ENCODE data around the gene HINFP. TPM values are rescaled to one million over a fixed set of nuclear protein-coding genes. Genes with fewer than 3 reads are reported as not detected.
A peak's percentile ranks its signal among the peaks of the same experiment; 100 is the strongest.

Gene HINFP
- total RNA-seq, 1 experiment from 2014 or later: 38.1 TPM

- no peak for DNase-seq (ENCODE audit: low read depth, low spot score)
These were observed 27.2 kb upstream of the HINFP start for GRCh38 chr11:119093942-119094815.

More at GRCh38 chr11:119093942-119094815, 27.2 kb upstream of the HINFP start:
- RAD21 ChIA-PET (ENCODE audit: low non-redundant PET in 1 of 2, low total read pairs in 2 of 2, uncharacterized antibody in 2 of 2, unreplicated experiment in 2 of 2): interaction anchor here in 1 of 2 experiments (0.6 kb wide), 1 partner anchor 33 kb away, joined by 9 read pairs; no protein-coding TSS in a partner anchor
- peak overlapping the region; percentile 80 for H3K4me2 ChIP-seq (ENCODE audit: low read length)
- CTCF ChIA-PET: interaction anchor here (1.1 to 2.6 kb wide), 3 partner anchors 8 to 244 kb away, joined by 3 to 20 read pairs (median 4); partner anchors contain the start of gene HMBS
- peak overlapping the region; percentile 99 for H3K9ac ChIP-seq (ENCODE audit: low read length)
- no peak overlapping the region for H2AFZ ChIP-seq (ENCODE audit: low read depth, low read length, poor library complexity, severe bottlenecking)
- TF ChIP-seq ATF3 (IDR thresholded peaks at IDR 0.05) (no peak), ZFX (IDR thresholded peaks at IDR 0.05) (no peak; the same call in 1 of the 2 replicates), JUND (IDR thresholded peaks at IDR 0.05) (no peak), POLR2A (IDR thresholded peaks at IDR 0.05; ENCODE audit: borderline replicate concordance, extremely low read depth, insufficient read depth, insufficient read length) (peak; percentile 57), POLR2AphosphoS5 (IDR thresholded peaks at IDR 0.05; ENCODE audit: low read depth, low read length) (peak; percentile 49), EZH2phosphoT487 (IDR thresholded peaks at IDR 0.05; ENCODE audit: borderline replicate concordance) (no peak), YY1 (IDR thresholded peaks at IDR 0.05; ENCODE audit: extremely low read depth, insufficient replicate concordance, low read depth, low read length) (no peak), CBX3 (IDR thresholded peaks at IDR 0.05; ENCODE audit: low read depth) (no peak), TCF7L2 (IDR thresholded peaks at IDR 0.05; ENCODE audit: borderline replicate concordance, extremely low read depth, insufficient read depth, insufficient read length) (no peak), EGR1 (IDR thresholded peaks at IDR 0.05; ENCODE audit: low read depth) (no peak), ZNF274 (IDR thresholded peaks at IDR 0.05; ENCODE audit: low read depth, low read length) (no peak), SIN3A (IDR thresholded peaks at IDR 0.05; ENCODE audit: low read depth) (no peak)
- TF ChIP-seq, protein P1, sequence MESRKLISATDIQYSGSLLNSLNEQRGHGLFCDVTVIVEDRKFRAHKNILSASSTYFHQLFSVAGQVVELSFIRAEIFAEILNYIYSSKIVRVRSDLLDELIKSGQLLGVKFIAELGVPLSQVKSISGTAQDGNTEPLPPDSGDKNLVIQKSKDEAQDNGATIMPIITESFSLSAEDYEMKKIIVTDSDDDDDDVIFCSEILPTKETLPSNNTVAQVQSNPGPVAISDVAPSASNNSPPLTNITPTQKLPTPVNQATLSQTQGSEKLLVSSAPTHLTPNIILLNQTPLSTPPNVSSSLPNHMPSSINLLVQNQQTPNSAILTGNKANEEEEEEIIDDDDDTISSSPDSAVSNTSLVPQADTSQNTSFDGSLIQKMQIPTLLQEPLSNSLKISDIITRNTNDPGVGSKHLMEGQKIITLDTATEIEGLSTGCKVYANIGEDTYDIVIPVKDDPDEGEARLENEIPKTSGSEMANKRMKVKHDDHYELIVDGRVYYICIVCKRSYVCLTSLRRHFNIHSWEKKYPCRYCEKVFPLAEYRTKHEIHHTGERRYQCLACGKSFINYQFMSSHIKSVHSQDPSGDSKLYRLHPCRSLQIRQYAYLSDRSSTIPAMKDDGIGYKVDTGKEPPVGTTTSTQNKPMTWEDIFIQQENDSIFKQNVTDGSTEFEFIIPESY (IDR thresholded peaks at IDR 0.05; ENCODE audit: extremely low read depth, insufficient replicate concordance, low read length): no peak
- TF ChIP-seq, protein P2, sequence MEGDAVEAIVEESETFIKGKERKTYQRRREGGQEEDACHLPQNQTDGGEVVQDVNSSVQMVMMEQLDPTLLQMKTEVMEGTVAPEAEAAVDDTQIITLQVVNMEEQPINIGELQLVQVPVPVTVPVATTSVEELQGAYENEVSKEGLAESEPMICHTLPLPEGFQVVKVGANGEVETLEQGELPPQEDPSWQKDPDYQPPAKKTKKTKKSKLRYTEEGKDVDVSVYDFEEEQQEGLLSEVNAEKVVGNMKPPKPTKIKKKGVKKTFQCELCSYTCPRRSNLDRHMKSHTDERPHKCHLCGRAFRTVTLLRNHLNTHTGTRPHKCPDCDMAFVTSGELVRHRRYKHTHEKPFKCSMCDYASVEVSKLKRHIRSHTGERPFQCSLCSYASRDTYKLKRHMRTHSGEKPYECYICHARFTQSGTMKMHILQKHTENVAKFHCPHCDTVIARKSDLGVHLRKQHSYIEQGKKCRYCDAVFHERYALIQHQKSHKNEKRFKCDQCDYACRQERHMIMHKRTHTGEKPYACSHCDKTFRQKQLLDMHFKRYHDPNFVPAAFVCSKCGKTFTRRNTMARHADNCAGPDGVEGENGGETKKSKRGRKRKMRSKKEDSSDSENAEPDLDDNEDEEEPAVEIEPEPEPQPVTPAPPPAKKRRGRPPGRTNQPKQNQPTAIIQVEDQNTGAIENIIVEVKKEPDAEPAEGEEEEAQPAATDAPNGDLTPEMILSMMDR (IDR thresholded peaks at IDR 0.05 in 2 of 3, conservative IDR thresholded peaks at IDR 0.05 in 1 of 3; ENCODE audit: borderline replicate concordance in 1 of 3, insufficient read depth in 1 of 3, low read depth in 2 of 3, low read length in 2 of 3): no peak
- BruUV-seq (replicated peaks): no TSS peak
- peaks cover 14 to 45% of the 10 kb centered on the region in 2 experiments for H3K36me3 ChIP-seq (ENCODE audit: control insufficient read depth in 1 of 2, insufficient read depth in 2 of 2, low read length in 2 of 2)
- H3K9me3 ChIP-seq (ENCODE audit: control insufficient read depth in 1 of 2, insufficient read depth in 1 of 2, low read depth in 1 of 2, low read length in 2 of 2): no peaks in the 10 kb centered on the region
- peak overlapping the region; percentile 83 to 97 for H3K4me3 ChIP-seq (replicated peaks in 1 of 2; ENCODE audit: low read depth in 1 of 2, low read length in 2 of 2)
- peaks cover 11% of the 10 kb centered on the region; the same call in 1 of the 2 replicates for H4K20me1 ChIP-seq (ENCODE audit: insufficient read depth)
- peak; percentile 5 for ATAC-seq
- H3K27me3 ChIP-seq (ENCODE audit: insufficient read depth, low read length): no peaks in the 10 kb centered on the region
- peaks cover 12 to 23% of the 10 kb centered on the region in 2 experiments for H3K4me1 ChIP-seq (ENCODE audit: control insufficient read depth in 1 of 2, insufficient read depth in 2 of 2, low read length in 2 of 2)
- H3K79me2 ChIP-seq (ENCODE audit: insufficient read depth, low read length): peaks cover 36% of the 10 kb centered on the region
- intact Hi-C loops (cut with micrococcal nuclease): no loop called here
- peak overlapping the region; percentile 93 for H3K27ac ChIP-seq (ENCODE audit: low read depth, low read length)
- H3K9me2 ChIP-seq (ENCODE audit: insufficient read depth): no peaks in the 10 kb centered on the region
- POLR2A ChIA-PET: interaction anchor here (0.9 to 2.6 kb wide), 10 partner anchors 8 to 267 kb away, joined by 3 to 27 read pairs (median 4); partner anchors contain the start of genes C2CD2L, HINFP, HMBS and NLRX1

Measured in HCT116 (cell line).